Jurkat, Clone E6-1 (cell line): ENCODE results near the gene UBAP1.
"Not testable (repeated sequence)": the region's sequence is repeated elsewhere in the genome, so short reads cannot be mapped to it uniquely, and the experiment has no call there.

Source experiments
- DNase-seq: peaks from one replicate; pipeline ENCODE4 v3.0.0-alpha.2; 2011; ENCODE audit warnings: low read depth, low spot score
- H3K4me3 ChIP-seq: 2 replicates; pipeline ENCODE4 v1.5.1; 2011; ENCODE audit warnings: mild to moderate bottlenecking, low read length, control low read depth, moderate library complexity

The UBAP1 gene

DNA sequence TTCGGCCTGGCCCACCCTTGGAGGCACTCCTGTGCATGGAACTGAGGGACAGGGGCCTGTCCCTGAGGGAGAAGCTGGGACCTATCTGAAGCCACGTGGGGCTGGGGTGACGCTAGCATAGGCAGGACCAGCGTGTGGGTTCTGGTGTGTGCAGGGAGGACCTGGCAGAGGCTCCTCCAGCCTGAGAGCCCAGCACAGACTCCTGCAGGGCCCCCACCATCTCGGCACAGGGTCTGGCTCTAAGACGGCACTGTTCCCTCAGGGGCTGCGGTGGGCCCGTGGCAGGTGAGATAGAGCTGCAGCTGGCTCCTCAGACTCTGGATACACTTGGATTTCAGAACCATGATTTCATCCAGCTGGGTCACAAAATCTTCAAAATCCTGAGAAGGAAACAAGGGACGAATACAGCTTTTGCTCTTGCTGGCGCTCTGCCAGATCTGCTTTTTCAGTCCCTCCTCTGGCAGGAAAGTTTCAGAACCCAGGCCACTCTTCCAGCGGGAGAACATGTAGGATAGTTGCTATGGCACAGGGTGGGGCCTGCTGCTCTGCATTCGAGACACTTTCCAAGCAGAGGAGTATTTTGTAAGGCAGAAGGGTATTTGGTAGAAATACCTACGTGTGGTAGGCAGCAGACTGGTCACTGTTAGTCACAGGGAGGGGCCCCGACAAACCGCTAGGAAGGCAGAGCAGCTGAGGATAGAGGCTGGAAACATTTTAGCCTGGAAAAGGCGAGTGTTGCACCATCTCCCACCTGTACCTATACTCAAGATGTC, 75.5 kb downstream of the UBAP1 start:
- no peak overlapping the region for H3K4me3 ChIP-seq
- DNase-seq = no peak

DNA sequence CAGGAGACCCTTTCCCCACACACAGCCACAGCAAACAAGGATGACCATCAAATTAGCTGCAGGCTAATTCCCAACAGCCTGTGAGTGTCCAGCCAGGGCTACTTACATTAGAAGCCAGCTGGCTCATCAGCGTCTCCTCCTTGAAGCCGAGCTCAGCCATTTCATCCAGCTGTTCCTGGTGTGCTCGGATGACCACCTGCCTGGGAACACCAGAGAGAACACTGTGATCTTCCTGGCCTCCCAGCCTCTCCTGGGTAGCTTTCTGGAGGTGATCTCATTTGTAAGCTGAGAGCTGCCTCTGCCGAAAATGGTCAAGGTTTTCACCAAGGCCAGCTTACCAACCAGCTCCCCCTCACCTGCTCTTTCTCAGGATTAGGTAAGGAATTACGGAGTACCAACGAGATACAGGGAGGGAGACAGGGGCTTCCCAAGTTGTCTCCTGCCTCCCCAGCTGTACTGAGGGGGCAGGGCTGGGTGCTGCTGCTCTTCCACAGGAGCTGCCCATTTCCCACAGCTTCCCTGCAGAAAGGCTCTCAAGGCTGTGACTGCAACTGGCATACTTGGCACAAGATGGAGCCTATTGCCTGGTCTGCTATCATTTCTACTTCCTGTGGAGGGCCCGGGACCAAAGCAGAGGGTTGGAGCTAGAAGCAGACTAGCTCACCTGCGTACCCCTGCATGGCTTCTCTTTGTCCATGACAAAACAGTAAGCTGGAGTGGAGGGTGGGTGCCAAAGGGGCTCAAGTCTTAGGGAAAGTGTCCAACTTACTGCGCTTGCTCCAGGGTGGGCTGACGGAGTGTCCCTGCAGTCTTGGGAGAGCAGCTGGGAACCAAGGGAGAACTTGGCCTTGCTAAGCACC, 76.4 kb downstream of the UBAP1 start:
- H3K4me3 ChIP-seq = no peak overlapping the region
- no peak for DNase-seq

DNA sequence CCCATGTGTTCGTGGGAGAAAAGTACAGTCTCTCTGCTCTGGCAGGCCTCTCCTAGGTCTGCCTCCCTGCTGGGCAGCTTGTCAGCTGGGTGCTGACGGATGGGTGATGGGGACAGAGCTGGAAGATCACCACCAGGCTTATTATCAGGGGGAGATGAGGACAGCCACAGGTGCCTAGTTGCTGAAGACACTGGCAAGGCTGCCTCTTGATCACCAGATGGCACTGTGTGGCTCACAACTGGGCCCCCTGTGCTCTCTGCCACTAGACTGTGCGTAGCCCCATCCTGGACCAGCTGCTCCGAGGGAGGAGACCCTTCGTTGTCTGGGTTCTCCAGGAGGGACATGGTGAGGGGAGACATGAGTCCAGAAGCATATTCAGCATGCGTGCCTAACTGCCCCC, 77.3 kb downstream of the UBAP1 start:
- DNase-seq = peak; percentile 28
- H3K4me3 ChIP-seq = no peak overlapping the region

DNA sequence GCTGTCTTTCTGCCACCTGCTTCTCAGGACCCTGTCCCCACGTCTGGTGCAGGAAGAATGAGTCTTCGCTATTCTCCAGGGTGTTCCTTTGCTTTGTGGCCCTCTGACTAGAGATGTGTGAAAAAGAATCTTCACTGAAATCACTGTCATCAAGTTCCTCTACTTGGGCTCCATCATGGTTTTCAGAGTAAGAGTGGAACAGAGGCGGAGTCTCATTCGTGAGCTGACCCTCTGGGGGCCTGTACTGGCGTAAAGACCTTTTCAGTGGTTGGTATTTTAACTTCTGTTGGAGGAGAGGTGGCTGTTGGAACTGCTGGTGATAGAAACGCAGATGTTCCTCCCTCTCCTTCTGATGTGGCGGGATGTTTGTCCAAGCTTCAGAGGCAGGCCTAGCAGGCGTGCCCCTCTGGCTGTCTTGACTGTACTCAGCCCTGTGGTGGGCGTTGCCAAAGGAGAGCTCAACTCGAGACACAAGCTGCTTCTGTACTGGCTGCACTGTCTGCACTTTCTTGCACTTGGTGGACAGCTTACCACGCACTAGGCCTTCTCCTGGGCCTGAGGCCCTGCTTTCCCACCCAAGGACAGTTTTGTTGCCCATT, 78.2 kb downstream of the UBAP1 start:
- DNase-seq = peak; percentile 80
- H3K4me3 ChIP-seq = peak overlapping the region; percentile 5; the same call in 1 of the 2 replicates

DNA sequence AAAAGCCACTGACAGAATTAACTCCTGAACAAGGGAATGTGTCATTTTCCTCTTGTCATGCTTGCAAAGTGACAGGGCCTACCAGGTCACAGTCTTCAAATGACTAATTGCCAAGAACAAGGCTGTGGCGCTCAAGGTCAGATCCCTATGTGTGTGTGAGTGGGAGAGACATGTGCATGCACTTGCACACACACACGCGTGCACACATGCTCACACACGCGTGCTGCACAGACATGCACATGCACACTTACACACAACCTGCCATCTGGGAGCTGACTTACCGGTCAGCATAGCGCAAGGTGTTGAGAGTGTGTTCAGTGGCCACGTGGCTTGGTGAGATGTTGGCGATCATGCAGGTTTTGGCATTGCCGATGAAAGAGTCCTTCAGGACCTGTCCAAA, 80.5 kb downstream of the UBAP1 start:
- H3K4me3 ChIP-seq = no peak overlapping the region
- DNase-seq = no peak

DNA sequence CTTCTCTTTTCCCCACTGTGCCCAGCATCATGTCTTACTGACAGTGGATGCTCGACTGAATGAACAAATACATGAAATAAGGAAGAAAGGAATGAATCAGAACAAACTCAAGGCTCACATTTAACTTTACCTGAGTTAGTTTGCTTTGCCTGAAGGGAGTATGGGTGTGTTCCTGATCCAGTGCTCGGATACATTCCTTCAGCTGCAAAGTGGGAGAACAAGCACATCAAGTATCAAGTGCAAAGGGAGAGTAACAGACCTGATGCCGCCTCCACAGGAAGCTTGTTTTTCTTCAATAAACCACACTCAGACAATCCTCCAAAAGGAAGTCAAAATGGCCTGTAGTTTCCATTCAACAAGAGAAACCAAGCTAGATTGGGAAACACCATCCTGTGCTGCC, 84.1 kb downstream of the UBAP1 start:
- H3K4me3 ChIP-seq = no peak overlapping the region
- no peak for DNase-seq

DNA sequence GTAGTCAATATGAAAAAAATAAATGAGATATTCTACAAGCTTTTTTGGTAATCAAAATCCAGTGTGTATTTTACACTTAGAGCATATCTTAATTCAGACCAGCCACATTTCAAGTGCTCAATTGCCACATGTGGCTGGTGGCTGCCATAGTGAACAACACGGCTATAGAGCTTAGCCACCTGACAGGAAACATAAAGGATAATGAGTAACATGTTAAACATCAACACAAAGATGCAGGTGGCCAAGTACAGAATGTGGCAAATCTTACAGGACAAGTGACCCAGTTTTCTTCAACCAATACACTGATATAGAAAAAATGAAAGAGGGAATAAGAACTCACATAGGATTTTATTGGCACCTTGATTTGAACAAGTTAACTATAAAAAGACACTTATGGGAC, 88.8 kb downstream of the UBAP1 start:
- peak; percentile 35 for DNase-seq
- H3K4me3 ChIP-seq = no peak overlapping the region

DNA sequence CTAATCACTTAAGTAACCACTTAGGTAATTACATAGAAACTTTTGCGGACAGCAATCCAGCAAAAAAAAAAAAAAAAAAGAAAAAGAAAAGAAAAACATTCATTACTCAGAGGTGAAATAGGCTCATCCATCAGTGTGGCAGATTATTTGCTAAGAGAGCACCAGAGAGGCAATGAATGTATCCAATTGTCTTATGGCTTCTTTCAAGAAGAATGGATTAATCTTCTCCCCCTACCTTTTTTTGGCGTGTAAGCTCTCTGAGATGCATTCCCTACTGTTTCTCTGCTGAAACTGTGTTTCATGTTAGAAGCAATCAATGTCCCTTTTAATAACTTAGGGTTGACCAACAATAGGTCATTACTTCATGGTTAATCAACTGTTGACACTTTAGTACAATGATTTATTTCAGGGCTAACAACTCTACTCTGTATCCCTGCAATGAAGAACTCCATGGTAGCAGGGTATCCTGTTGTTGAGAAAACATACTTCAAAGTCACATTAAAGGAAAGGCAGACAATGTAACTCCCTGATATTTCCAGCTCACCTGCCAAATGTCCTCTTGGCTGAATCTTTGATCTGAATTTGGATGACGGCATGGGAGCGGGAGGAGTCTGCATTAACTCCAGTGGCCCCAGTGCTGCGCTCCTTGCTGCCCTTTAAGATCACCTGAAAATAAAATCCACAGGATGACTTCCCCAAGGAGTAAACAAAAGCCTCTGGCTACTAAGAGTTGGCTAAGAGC, 92.6 kb downstream of the UBAP1 start:
- no peak overlapping the region for H3K4me3 ChIP-seq
- no peak for DNase-seq

DNA sequence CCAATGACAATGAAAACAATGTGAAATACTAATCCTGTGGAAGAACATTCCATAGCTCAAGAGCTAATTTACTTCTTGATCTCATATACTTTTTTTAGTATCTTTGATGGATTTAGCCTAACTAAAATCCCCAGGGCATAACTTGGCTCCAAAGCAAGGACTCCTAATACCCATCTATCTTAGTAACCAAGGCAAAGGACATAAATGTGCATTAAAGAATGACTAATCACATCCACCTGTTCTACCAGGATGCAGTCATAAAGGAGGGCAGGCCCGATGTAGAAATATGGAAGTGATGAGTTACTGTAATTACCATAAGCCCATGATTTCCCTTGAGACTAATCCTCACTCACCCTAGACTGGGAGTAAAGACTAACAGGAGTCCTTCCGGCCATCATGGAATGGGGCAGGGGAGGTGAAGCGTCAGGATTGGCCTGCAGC, 93.3 kb downstream of the UBAP1 start:
- H3K4me3 ChIP-seq = no peak overlapping the region
- DNase-seq = no peak

DNA sequence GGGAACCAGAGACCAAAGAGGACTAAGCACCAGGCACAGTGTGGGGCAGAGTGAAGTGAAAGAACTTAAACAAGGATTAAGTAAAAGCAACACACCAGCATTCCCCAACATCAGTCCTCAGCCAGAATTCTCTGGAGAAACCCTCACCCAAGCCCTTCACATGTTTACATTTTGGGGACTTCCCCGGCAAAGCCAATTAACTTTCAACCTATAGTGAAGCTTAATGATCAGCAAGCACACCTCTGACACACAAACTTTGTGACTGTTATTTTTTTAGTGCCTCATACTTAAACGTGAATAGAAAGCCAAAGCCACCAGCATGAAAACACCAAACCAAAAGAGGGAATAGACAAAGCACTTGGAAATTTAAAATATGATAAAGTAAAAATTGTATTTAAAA, 94.7 kb downstream of the UBAP1 start:
- H3K4me3 ChIP-seq = not testable (repeated sequence)

DNA sequence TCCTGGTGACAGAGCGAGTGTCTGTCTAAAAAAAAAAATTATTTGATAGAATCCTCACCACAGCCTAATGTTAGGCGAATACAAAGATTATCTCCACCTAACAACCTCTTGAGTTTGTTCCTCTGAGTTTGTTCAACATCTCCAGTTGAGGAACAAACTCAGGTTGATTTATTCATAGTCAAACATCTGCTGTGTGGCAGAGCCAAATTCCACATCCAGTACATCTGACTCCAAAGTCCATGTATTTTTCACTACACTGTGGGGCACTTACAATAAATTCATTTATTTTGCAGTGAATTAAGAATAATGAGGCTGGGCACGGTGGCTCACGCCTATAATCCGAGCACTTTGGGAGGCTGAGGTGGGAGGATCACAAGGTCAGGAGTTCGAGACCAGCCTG, 97.0 kb downstream of the UBAP1 start:
- no peak overlapping the region for H3K4me3 ChIP-seq
- no peak for DNase-seq

More for the DNA sequence above, 94.7 kb downstream of the UBAP1 start:
- not testable (repeated sequence) for DNase-seq

DNA sequence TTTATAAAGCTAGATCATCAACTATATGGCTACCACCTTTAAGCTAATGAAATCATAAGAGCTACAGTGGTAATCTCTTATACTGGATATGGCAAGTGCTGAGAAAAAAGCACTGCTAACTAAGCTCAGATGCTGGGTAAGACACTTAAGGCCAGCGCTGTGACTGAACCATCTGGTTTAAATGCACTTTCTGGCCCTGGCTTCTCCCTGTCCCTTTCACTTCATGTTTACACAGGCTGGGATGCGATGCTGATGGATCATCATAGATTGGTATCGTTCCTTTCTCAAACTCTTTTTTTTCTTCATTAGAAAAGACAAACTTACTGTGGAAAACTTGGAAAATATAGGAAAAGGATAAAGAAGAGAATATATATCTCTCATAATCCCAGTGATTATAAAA, 97.9 kb downstream of the UBAP1 start:
- H3K4me3 ChIP-seq = no peak overlapping the region
- DNase-seq = no peak

DNA sequence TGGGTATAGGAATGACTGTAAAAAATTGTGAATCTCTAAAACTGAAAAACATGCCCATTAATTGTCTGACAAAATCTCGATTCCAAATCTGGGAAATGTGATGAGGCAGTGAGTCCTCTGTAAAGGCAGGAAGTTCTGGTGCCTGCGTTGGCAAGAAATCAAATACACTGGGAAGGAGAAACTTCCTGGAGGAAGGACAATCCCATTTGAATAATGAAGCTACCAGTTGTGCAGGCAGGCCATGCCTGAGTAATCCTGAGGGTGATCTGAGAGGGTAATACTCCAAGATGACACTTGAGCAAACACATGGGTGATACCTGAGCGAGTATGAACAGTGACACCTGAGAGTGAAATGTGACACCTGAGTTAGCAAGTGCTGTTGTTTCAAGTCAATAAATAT, 100.6 kb downstream of the UBAP1 start:
- no peak for DNase-seq
- H3K4me3 ChIP-seq = no peak overlapping the region

DNA sequence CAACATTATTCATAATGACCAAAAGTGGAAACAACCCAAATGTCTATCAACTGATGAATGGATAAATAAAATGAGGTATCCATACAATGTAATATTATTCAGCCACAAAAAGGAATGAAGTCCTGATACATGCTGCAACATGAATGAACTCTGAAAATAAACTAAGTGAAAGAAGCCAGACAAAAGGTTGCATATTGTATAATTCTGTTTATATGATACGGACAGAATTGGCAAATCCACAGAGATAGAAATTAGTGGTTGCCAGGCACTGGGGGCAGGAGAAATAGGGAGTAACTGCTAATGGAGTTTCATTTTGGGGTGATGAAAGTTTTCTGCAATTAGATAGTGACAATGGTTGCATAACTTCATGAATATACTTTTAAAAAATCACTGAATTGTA, 103.3 kb downstream of the UBAP1 start:
- no peak for DNase-seq
- H3K4me3 ChIP-seq = no peak overlapping the region

DNA sequence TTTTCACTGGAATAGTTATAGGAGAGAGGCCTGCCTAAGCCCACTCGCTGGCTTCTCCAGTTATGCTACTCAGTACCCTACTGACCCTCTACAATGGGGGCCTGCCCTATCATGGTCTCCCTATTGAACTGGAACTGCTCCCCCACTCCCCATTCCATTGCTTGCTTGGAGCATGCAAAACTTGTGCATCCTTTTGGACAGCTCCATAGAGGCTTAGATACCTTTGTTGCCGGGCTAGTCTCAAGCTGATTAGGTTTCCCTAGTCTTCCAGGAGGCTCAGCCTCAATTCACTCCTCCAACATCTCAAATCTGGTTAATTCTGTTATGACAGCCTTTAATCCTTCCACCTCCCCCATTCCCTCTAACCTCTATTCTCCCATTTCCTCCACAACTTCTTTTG, 110.3 kb downstream of the UBAP1 start:
- no peak overlapping the region for H3K4me3 ChIP-seq
- no peak for DNase-seq

DNA sequence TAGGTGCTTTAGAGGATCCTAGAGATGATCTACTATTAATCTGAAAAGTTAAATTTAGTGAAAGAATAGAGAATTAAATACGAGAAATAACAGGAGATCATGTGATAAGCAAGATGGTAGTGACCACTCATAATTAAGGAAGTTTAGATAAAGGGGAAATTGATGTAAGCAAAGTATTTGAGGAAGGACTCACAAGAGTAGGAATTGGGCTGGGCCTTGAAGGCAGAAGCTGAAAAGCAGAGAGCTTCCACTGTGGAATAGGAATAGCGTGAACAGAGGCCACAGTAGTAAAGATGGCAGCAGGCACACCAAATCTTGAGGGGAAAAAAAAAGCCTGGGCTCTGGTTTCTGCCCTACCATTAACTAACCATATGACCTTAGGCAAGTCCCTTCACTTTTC, 112.2 kb downstream of the UBAP1 start:
- no peak overlapping the region for H3K4me3 ChIP-seq
- no peak for DNase-seq

DNA sequence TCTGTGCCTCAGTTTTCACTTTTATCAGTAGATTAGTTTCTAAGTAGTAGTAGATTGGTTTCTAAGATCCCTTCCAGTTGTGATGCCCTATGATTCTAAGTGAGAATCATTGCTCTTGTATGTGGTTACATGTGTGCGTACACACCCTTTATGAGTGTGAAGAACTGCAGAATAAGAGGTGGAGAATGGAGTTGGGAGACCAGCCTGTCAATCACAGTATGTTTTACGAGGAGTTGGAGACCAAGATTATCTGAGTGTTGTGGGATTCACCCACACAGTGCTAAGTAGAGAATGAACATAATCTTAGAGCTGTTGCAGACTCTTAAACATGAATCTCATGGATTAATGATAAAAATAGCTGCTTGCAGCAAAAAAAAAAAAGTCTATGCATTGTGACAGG, 112.6 kb downstream of the UBAP1 start:
- no peak overlapping the region for H3K4me3 ChIP-seq
- no peak for DNase-seq

DNA sequence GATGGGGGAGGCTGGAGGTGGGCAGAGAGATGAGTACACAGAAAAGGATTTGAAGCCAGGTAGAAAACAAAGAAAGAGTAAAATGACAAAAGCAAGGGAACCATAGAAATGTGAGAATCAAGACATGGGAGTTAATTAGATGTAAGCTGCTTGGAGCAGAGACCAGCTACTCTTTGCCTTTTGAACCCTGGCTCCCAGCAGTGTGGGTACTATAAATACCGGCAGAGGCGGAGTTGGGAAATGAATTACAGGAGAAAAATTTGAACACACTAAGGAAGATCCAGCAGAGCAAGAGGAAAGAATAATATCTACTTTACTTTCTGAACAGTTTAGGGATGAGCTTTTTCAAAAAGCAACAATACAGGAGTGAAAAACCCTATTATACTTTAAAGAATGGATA, 113.7 kb downstream of the UBAP1 start:
- no peak overlapping the region for H3K4me3 ChIP-seq
- no peak for DNase-seq

DNA sequence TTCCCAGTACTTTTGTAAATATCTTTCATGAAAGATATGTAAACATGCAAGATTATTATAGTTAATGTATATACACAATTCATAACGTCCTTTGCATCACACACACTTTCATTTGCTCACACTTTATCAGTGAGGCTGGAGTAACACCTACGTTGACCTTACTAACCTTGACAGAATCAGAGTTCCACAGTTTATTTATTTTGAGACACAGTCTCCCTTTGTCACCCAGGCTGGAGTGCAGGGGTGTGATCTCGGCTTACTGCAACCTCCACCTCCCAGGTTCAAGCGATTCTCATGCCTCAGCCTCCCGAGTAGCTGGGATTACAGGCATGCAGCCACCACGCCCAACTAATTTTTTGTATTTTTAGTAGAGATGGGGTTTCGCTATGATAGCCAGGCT, 122.2 kb downstream of the UBAP1 start:
- DNase-seq, H3K4me3 ChIP-seq: not testable (repeated sequence)
